GM18519 (cell line): ENCODE measurements around the gene KRTAP12-3.
"Not testable (repeated sequence)": the region's sequence is repeated elsewhere in the genome, so short reads cannot be mapped to it uniquely, and the experiment has no call there.

Experiments
- ATAC-seq: cut with Tn5 transposase; IDR thresholded peaks from one replicate; pipeline ENCODE4 v1.9.1; 2021; ENCODE audit warnings: mild to moderate bottlenecking, moderate library complexity; ENCODE audit not compliant: unreplicated experiment, low FRiP score

Gene KRTAP12-3

DNA sequence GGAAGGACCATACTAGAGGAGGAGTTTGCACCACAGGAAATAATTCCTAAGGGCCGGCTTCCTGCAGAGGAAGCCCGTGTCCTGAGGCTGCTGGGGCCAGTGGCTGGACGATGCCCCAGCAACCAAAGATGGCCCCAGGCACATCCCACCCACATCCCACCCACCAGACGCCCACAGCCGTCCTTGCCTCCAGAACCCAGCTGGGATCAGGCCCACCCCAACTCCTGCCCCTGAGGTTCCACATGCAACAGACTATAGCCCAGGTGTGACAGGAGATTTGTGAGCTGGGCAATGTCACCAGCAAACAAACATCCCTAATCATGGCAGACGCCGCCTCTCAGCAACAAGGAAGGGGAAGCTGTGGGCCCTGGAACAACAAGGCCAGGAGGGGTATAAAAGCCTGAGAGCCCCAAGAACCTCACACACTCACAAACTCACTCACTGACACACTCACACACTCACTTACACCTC lies 31.0 kb upstream of the KRTAP12-3 start, which contains the start of gene KRTAP10-9:
Gene KRTAP10-9 (plus strand): TSS at position 421 of the 471 bp plus-strand sequence. CDS start 79 bp downstream, outside the sequence.
- no peak for ATAC-seq

DNA sequence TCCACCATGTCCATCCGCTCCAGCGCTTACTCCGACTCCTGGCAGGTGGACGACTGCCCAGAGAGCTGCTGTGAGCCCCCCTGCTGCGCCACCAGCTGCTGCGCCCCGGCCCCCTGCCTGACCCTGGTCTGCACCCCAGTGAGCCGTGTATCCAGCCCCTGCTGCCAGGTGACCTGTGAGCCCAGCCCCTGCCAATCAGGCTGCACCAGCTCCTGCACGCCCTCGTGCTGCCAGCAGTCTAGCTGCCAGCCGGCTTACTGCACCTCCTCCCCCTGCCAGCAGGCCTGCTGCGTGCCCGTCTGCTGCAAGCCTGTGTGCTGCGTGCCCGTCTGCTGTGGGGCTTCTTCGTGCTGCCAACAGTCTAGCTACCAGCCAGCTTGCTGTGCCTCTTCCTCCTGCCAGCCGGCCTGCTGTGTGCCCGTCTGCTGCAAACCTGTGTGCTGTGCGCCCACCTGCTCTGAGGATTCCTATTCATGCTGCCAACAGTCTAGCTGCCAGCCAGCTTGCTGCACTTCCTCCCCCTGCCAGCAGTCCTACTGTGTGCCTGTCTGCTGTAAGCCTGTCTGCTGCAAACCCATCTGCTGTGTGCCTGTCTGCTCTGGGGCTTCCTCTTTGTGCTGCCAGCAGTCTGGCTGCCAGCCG lies 30.4 kb upstream of the KRTAP12-3 start:
- ATAC-seq: not testable (repeated sequence)

DNA sequence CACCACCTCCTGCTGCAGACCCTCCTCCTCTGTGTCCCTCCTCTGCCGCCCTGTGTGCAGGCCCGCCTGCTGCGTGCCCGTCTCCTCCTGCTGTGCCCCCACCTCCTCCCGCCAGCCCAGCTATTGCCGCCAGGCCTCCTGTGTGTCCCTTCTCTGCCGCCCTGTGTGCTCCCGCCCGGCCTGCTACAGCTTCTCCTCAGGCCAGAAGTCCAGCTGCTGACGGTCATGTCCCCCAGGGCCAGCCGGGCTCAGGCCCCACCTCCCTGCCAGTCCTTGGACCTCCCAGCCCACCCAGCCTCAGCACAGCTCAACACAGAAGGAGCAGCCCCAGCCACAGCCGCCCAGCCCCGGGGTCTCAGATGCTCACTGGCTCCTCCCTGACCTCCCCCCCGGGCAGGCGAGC lies 29.9 kb upstream of the KRTAP12-3 start:
- not testable (repeated sequence) for ATAC-seq

DNA sequence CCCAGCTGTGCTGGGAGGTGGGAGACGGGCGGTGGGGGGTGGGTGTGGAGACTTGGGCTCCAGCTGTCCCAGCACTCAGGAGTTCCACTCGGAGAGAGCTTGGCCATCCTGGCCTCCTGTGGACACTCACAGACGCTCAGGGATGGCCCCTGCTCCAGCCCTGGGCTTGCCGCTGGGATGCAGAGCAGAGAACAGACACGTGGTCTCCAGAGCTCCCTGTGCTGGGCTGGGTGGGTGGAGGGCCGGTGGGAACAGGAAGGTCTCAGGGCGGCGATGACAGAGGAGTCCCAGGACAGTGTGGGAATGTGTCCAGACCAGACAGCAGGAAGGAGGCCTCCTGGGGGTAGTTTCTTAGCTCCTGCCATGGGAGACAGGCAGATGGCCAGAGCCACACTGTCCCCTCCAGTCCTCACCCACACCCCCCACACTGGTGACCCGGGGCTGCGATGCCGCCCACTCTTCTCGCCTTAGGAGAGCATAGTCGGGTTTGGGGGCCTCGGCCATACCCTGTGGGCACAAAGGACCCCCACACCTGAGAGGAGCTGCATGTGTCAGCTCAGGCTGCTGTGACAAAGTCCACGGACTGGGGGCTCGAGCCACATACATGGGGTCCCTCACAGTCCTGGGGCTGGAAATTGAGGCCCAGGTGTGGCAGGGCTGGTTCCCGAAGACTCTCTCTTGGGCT lies 28.9 kb upstream of the KRTAP12-3 start:
- no peak for ATAC-seq

DNA sequence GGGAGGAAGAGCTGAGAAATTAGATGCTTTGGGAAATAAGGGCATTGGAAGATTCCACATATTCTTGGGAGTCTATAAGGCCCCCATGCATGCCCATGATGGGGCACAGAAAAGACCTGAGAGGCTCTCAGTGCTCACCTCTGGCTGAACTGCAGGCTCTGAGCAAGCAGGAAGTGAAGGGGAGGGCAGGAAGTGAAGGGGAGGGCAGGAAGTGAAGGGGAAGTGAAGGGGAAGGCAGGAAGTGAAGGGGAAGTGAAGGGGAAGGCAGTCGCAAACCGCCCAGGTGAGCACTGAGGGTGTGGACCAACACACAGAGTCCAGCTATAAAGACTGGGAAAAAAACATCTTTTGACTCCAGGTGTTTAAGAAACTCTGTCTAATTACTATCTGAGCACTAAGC lies 27.3 kb upstream of the KRTAP12-3 start:
- no peak for ATAC-seq

DNA sequence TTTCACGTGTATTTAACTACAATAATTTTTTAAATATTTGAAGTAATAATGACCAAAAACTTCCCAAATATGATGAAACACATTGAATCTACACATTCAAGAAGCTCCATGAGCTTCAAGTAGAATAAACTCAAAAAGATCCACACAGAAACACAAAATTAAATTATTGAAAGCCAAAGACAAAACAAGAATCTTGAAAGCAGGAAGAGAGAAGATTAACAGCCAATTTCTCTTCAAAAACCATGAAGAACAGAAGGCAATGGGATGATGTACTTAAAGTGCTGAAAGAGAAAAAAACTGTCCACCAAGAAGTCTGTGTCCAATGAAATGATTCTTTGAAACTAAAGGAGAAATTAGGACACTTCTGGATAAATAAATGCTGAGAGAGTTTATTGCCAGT lies 25.7 kb upstream of the KRTAP12-3 start:
- ATAC-seq: no peak

DNA sequence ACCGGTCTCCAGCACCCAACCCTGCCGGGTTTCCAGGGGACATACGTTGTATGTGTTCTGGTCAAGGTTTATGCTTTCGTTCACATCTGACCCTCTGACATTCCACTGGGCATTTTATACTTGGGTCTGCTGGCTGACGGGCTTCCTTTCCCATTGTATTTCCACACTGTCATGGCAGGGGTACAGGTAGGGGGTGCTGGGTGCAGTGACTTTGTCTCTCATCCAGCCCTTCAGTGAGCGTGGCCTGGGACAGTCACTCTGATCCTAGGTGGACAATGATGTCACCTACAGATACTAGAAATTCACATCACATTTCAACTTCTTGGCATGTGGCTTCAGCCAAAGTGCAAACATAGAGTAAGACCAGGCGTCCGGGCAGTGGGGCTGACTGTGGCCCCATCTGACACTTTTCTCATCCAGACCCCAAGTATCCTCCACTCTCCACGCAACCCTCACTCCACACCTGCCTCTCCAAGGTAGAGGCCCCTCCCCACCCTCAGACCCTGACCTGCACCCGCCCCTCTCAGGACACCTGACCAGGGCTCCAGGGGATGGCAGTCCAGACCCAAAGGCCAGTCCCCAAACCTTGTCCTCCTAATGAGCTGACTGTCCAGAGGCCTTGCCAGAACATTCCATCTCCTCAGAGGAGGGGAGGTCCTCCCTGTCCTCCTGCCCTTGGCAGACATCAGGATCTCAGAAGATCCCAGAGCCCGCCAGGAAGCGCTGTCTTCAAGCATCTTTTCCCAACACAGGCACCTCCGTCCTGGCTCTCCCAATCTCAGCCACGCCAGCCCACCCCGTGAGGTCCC lies 21.3 kb upstream of the KRTAP12-3 start:
- no peak for ATAC-seq

DNA sequence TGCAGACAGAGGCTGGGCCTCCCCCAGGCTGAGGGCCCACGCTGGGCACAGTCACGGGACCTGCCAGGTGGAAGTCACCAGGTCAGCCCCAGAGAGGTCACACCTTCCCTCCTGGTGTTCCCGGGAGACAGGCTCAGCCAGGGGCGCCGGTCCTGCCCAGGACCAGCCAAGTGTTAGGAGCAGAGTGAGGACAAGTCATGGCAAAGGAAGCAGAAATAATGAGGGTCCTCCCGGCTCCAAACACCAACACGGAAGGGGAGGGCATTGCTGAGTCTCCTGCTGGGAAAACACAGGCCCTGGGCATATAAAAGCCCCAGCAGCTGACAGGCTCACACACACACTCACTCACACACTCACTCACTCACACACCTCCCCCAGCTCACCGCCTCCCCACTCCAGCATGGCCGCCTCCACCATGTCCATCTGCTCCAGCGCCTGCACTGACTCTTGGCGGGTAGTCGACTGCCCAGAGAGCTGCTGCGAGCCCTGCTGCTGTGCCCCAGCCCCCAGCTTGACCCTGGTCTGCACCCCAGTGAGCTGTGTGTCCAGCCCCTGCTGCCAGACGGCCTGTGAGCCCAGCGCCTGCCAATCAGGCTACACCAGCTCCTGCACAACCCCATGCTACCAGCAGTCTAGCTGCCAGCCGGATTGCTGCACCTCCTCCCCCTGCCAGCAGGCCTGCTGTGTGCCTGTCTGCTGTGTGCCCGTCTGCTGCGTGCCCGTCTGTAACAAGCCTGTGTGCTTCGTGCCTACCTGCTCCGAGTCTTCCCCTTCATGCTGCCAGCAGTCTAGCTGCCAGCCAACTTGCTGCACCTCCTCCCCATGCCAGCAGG lies 20.5 kb upstream of the KRTAP12-3 start, which contains the start of gene KRTAP10-10:
Gene KRTAP10-10 (plus strand): TSS at position 339 of the 833 bp plus-strand sequence. CDS start 62 bp downstream, at position 401.
- no peak for ATAC-seq

DNA sequence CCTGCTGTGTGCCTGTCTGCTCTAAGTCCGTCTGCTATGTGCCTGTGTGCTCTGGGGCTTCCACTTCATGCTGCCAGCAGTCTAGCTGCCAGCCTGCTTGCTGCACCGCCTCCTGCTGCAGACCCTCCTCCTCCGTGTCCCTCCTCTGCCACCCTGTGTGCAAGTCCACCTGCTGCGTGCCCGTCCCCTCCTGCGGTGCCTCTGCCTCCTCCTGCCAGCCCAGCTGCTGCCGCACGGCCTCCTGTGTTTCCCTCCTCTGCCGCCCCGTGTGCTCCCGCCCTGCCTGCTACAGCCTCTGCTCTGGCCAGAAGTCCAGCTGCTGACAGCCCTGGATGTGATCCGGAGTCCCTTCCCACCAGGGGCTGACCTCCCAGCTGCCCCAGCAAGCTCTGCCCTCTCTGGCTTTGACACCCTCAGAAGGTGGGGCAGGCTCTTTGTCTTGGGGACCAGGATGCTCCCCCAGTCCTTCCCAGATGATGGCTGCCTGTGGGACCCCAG lies 19.8 kb upstream of the KRTAP12-3 start:
- ATAC-seq: not testable (repeated sequence)

DNA sequence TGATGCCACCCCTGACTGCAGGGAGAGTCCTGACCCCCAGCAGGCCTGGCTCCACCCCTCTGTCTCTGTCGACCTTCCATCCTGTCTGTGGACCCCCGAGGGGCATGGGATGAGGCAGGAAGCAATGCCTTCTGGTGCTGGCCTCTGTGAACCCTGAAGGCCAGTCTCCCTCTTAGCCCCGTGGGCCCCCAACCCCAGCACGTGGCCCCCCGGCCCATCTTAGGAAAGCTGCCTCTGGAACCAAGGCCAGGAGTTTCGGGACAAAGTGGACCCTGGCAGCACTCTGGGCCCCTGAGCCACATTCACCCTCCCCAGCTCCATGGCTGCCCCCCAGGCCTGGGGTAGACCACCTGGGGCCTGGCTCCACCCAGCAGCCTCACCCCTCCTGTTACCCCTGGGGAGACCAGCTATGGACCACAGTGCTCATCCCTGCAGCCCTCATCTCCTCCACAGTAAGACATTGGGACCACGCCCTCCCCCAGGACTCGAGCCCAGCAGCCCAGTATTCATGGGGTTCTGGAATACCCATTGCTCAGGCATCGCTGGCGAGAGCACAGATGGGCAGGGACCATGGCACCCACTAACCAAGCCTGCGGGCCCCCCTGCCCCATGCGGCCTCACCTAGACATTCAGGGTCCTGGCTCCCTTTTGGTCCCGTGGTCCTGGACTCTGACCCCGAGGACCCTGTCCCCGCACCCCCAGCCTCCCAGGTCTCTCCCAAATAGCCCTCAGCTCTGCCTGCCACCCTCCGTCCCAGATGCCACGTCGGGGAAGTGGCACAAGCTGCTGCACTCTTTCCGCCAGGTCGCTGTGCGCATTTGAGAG lies 19.0 kb upstream of the KRTAP12-3 start:
- not testable (repeated sequence) for ATAC-seq

DNA sequence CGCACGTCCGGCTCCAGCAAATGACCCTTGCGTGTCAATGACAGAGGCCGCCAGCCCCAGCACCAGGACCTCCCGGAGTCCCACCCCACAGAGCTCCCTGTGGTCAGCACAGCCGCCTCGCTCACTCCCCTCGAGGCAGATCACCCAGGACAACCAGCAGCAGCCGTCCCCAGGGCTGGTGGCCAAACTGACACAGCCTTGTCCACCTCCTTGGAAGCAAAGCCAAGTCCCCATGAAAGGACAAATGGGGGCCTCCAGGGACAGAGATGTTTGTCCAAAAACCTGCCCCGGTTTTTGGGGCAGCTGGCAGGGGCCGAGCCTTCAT lies 18.4 kb upstream of the KRTAP12-3 start:
- ATAC-seq: no peak

DNA sequence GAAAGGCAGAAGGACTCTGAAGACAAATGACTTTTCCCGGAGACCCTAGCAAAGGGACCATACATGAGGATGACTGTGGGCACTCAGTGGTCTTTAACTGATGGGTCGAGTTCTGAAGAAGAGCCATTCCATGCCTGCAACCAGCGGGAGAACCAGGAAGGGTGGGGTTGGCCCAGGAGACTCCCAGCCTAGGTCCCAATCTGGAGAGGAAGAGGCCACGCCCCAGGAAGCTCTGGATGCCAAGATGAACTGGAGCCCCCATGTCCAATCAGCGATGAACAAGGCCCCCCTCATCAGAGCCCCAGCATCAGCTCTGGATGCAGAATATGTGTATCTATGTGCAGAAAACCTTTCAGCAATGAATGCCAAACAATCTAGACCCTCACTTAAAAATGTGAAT lies 17.0 kb upstream of the KRTAP12-3 start:
- no peak for ATAC-seq

DNA sequence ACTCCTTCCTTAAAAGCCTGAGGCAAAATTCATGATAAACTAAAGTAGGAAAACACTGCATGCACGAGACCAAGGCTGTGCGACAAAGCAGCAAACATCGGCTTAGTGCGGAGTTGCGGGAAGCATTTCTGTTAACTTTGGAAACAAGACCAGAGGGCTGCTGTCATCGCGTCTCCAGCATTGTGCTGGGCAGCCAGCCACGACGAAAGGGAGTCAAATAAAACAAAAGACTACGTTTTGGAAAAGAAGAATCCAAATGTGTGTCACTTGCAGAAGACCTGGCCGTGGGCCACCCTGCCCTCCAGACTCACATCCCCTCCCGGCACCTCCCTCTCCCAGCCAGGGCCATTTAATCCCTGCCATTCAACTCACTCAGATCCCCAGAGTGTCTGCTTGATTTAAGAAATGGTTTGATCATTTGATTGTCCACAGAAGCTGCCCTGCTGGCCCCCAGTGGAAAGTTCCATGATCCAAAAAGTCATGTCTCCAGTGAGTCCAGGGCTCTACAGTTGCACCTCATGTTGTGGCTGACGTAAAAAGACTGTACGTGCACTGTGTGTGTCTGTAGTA lies 13.9 kb upstream of the KRTAP12-3 start:
- ATAC-seq: no peak

DNA sequence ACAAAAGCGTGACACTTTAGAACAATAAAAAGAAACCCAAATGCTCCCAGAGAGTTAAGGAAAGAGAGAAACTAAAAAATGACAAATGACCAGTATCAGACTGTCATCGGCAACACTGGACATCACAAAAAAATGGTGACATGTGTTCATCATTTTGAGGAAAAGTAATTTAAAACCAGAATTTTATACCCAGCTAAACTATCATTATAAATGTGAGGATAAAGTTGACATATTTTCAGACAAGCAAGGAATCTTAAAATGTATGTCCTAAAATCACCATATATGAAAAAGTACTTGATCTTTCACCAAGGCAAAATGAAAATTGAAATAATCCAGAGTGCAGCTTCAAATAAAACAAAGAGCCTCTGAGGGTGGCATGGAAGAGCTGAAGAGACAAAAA lies 12.9 kb upstream of the KRTAP12-3 start:
- ATAC-seq: no peak

DNA sequence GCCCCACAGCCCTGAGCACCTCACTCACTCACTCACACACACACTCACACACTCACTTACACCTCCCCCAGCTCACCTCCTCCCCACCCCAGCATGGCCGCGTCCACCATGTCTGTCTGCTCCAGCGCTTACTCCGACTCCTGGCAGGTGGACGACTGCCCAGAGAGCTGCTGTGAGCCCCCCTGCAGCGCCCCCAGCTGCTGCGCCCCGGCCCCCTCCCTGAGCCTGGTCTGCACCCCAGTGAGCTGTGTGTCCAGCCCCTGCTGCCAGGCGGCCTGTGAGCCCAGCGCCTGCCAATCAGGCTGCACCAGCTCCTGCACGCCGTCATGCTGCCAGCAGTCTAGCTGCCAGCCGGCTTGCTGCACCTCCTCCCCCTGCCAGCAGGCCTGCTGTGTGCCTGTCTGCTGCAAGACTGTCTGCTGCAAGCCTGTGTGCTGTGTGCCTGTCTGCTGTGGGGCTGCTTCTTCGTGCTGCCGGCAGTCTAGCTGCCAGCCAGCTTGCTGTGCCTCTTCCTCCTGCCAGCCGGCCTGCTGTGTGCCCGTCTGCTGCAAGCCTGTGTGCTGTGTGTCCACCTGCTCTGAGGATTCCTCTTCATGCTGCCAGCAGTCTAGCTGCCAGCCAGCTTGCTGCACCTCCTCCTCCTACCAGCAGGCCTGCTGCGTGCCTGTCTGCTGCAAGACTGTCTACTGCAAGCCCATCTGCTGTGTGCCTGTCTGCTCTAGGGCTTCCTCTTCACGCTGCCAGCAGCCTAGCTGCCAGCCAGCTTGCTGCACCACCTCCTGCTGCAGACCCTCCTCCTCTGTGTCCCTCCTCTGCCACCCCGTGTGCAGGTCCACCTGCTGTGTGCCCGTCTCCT lies 11.1 kb upstream of the KRTAP12-3 start, which contains the start of gene KRTAP10-11:
Gene KRTAP10-11 (plus strand): TSS at position 49 of the 856 bp plus-strand sequence. CDS start 45 bp downstream, at position 94.
- ATAC-seq: not testable (repeated sequence)

DNA sequence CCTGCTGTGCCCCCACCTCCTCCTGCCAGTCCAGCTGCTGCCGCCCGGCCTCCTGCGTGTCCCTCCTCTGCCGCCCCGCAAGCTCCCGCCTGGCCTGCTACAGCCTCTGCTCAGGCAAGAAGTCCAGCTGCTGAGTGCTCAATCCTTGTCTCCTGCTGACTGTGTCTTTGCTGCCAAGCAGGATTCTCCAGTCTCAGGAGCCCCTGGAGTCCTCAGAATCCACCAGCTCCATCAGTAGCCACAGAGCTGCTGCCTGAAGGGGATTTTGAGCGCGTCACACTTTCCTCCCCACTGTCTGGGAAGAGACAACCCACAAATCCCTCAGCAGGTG lies 10.5 kb upstream of the KRTAP12-3 start:
- ATAC-seq: no peak

DNA sequence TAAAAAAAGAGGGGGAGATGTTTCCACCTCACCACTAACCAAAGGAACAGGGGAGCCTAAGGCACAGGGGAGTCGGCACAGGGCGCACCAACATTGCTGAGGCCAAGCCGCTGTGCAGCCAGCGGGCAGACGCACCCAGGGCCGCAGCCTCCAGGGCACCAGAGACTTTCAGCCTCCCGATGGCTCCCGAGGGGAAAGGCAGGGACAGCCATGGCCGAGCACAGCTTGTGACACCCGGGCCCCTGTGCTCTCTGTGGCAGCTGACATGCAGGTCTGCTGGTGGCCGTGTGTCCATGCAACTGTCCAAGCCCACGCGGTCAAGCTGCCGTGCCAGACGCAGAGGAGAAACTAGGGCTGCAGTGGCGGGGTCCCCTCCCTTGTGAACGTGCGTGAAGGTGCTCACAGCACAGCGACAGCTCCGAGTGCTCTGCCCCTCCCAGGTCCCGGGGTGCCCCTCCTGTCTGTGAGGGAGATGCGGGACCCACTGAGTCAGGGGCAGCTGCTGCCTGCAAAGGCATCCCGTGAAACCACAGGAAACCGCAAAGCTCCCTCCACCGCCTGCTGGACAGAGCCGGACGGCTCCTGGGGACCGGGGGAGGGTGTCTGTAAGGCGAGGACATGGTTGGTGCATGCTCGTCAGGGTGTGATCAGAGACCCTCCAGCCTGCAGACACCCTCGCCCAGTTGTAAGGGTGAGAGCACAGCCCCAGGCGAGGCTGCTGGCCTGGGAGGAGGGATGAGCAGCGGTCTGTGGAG lies 9.0 kb upstream of the KRTAP12-3 start:
- ATAC-seq: no peak
